GM18907 (cell line): Measurements from ENCODE around the gene ARHGAP28.

ENCODE experiments used
- ATAC-seq: cut with Tn5 transposase; IDR thresholded peaks from one replicate; pipeline ENCODE4 v1.9.1; 2021; ENCODE audit warnings: mild to moderate bottlenecking, moderate library complexity; ENCODE audit not compliant: unreplicated experiment

The ARHGAP28 gene

GRCh38 chr18:6732952-6733351 is 3.4 kb downstream of the ARHGAP28 start:
- ATAC-seq: no peak

GRCh38 chr18:6733758-6734157 is 4.2 kb downstream of the ARHGAP28 start:
- no peak for ATAC-seq

GRCh38 chr18:6734726-6735430 is 5.4 kb downstream of the ARHGAP28 start:
- no peak for ATAC-seq

- ATAC-seq: no peak
These were observed 8.3 kb downstream of the ARHGAP28 start for GRCh38 chr18:6737833-6738232.

- no peak for ATAC-seq
These were observed 9.1 kb downstream of the ARHGAP28 start for GRCh38 chr18:6738622-6739021.

GRCh38 chr18:6741232-6741663 is 11.7 kb downstream of the ARHGAP28 start:
- ATAC-seq: no peak

GRCh38 chr18:6741786-6742185 is 12.3 kb downstream of the ARHGAP28 start:
- no peak for ATAC-seq

- no peak for ATAC-seq
These were observed 14.5 kb downstream of the ARHGAP28 start for GRCh38 chr18:6743999-6744398.

GRCh38 chr18:6744816-6745455 is 15.4 kb downstream of the ARHGAP28 start:
- ATAC-seq: no peak

GRCh38 chr18:6745504-6746031 is 16.1 kb downstream of the ARHGAP28 start:
- ATAC-seq: no peak

GRCh38 chr18:6746386-6746960 is 17.0 kb downstream of the ARHGAP28 start:
- no peak for ATAC-seq

- no peak for ATAC-seq
These were observed 18.1 kb downstream of the ARHGAP28 start for GRCh38 chr18:6747646-6748045.

GRCh38 chr18:6748241-6748640 is 18.7 kb downstream of the ARHGAP28 start:
- ATAC-seq: no peak

- no peak for ATAC-seq
These were observed 20.9 kb downstream of the ARHGAP28 start for GRCh38 chr18:6750411-6750810.

- ATAC-seq: no peak
These were observed 21.7 kb downstream of the ARHGAP28 start for GRCh38 chr18:6751222-6751621.

GRCh38 chr18:6752202-6752860 is 22.8 kb downstream of the ARHGAP28 start:
- no peak for ATAC-seq

GRCh38 chr18:6755107-6755506 is 25.6 kb downstream of the ARHGAP28 start:
- ATAC-seq: no peak

- ATAC-seq: no peak
These were observed 28.4 kb downstream of the ARHGAP28 start for GRCh38 chr18:6757931-6758330.

- no peak for ATAC-seq
These were observed 30.1 kb downstream of the ARHGAP28 start for GRCh38 chr18:6759579-6759978.

GRCh38 chr18:6763524-6763923 is 34.0 kb downstream of the ARHGAP28 start:
- ATAC-seq: no peak

GRCh38 chr18:6764382-6764781 is 34.9 kb downstream of the ARHGAP28 start:
- ATAC-seq: no peak
